ENCODE measurements around the gene CBFA2T3. TPM values are rescaled to one million over a fixed set of nuclear protein-coding genes. Genes with fewer than 3 reads are reported as not detected.
A peak's percentile ranks its signal among the peaks of the same experiment; 100 is the strongest.

The CBFA2T3 gene
- total and polyA plus RNA-seq, 2 of the 8 experiments (the other 6 are each of a cell fraction or from before 2014, with no cell fraction given) = 0.51 to 1.3 TPM

GRCh38 chr16:88985521-88985920 is 8.5 kb upstream of the CBFA2T3 start:
- FAIRE-seq (no peak), DNase-seq (ENCODE audit: low read depth in 1 of 2, low spot score in 2 of 2) (no peak)
- Histone ChIP-seq H3K27ac (ENCODE audit: low read depth, low read length) (no peak overlapping the region), H3K9ac (replicated peaks in 1 of 4; ENCODE audit: extremely low read depth in 1 of 4, low read depth in 3 of 4, low read length in 3 of 4) (no peak overlapping the region), H2BK12ac (ENCODE audit: low read depth, low read length) (no peak overlapping the region), H4K91ac (replicated peaks; ENCODE audit: insufficient read length, low read length) (no peak overlapping the region), H3K36me3 (ENCODE audit: control insufficient read depth in 2 of 4, insufficient read depth in 4 of 4, low read length in 3 of 4) (no peaks in the 10 kb centered on the region), H2BK20ac (ENCODE audit: low read length) (no peak overlapping the region), H4K20me1 (replicated peaks in 1 of 2; ENCODE audit: control insufficient read depth in 1 of 2, insufficient read depth in 2 of 2, low read length in 2 of 2) (peaks cover 0 to under 1% of the 10 kb centered on the region in 2 experiments), H4K5ac (ENCODE audit: insufficient read length, low read depth, low read length) (no peak overlapping the region), H3K4me2 (ENCODE audit: insufficient read depth in 1 of 2, low read depth in 2 of 2, low read length in 2 of 2) (no peak overlapping the region), H2AFZ (ENCODE audit: low read length) (no peak overlapping the region), H3K23me2 (ENCODE audit: low read depth, low read length) (peaks cover 3% of the 10 kb centered on the region; the same call in 1 of the 2 replicates), H3K4ac (replicated peaks; ENCODE audit: insufficient read length, low read depth, low read length) (no peak overlapping the region), H3K14ac (ENCODE audit: insufficient read length) (no peak overlapping the region), H3K27me3 (replicated peaks in 1 of 4; ENCODE audit: control insufficient read depth in 3 of 4, extremely low read depth in 1 of 4, insufficient read depth in 3 of 4, low read length in 3 of 4) (no peaks in the 10 kb centered on the region), H4K8ac (ENCODE audit: extremely low read depth, insufficient read depth, low read length) (no peak overlapping the region; the same call in 1 of the 2 replicates), H2BK15ac (ENCODE audit: low read length) (no peak overlapping the region), H2AK5ac (ENCODE audit: low read depth, low read length) (no peak overlapping the region), H3K56ac (replicated peaks; ENCODE audit: insufficient read length, low read depth, low read length) (no peak overlapping the region), H3K23ac (ENCODE audit: insufficient read length) (no peak overlapping the region), H2BK5ac (ENCODE audit: low read depth, low read length) (no peak overlapping the region), H3K79me2 (ENCODE audit: control insufficient read depth in 1 of 2, insufficient read depth in 2 of 2, low read length in 2 of 2) (no peaks in the 10 kb centered on the region), H3K4me3 (ENCODE audit: extremely low read depth in 1 of 4, insufficient read depth in 2 of 4, low read depth in 3 of 4, low read length in 4 of 4) (no peak overlapping the region), H3K4me1 (replicated peaks in 1 of 4; ENCODE audit: control insufficient read depth in 3 of 4, insufficient read depth in 4 of 4, low read length in 3 of 4) (peaks cover 0 to 2% (median 0%) of the 10 kb centered on the region in 4 experiments; a peak in 1 of 7 replicates), H2BK120ac (replicated peaks; ENCODE audit: low read depth, low read length) (no peak overlapping the region), H3K18ac (ENCODE audit: extremely low read depth, low read length) (peak overlapping the region; percentile 48; the same call in 1 of the 2 replicates), H3K79me1 (ENCODE audit: low read depth, low read length) (no peaks in the 10 kb centered on the region), H3K9me3 (ENCODE audit: insufficient read depth in 2 of 2, low read depth in 1 of 2, low read length in 1 of 2) (no peaks in the 10 kb centered on the region)
- CTCF ChIA-PET (ENCODE audit: partially characterized antibody) = interaction anchor here (0.5 to 1.5 kb wide), 3 partner anchors 10 to 38 kb away, joined by 3 to 4 read pairs (median 3); no protein-coding TSS in a partner anchor
- WGBS, 2 experiments (ENCODE audit: extremely low coverage in 1 of 2, insufficient coverage in 1 of 2, insufficient read length in 1 of 2, insufficient replicate concordance in 2 of 2, low coverage in 1 of 2, low lambda C conversion rate in 2 of 2, missing lambda C conversion rate in 1 of 2) = 83% methylated on average over 13 of the region's 13 CpGs; no CpG with 5 or more reads in 1 of the 2 experiments
- POLR2A ChIA-PET (ENCODE audit: partially characterized antibody) = interaction anchor here (1.0 kb wide), 1 partner anchor 17 kb away, joined by 3 read pairs; no protein-coding TSS in a partner anchor
- TF ChIP-seq BACH1 (IDR thresholded peaks at IDR 0.05; ENCODE audit: low read length) = no peak
- TF ChIP-seq KDM5A (IDR thresholded peaks at IDR 0.05; ENCODE audit: low read length) = no peak
- TF ChIP-seq JUND (IDR thresholded peaks at IDR 0.05; ENCODE audit: low read length) = no peak
- TF ChIP-seq CTCF (IDR thresholded peaks at IDR 0.05; ENCODE audit: control extremely low read depth in 1 of 3, insufficient read depth in 1 of 3, low read depth in 1 of 3, low read length in 3 of 3) = no peak
